GM21360 (cell line): ENCODE results near the gene ASB10.

Experiments used
- ATAC-seq: cut with Tn5 transposase; IDR thresholded peaks from one replicate; pipeline ENCODE4 v1.9.1; 2021; ENCODE audit warnings: mild to moderate bottlenecking, moderate library complexity; ENCODE audit not compliant: unreplicated experiment

ASB10 gene

GRCh38 chr7:151137791-151138152 lies 49.3 kb downstream of the ASB10 start:
- ATAC-seq: no peak

GRCh38 chr7:151137076-151137675 lies 49.9 kb downstream of the ASB10 start:
- no peak for ATAC-seq

GRCh38 chr7:151135866-151136843 lies 50.9 kb downstream of the ASB10 start:
- ATAC-seq: no peak

- ATAC-seq: no peak
These were observed 51.6 kb downstream of the ASB10 start for GRCh38 chr7:151135525-151135845.

- no peak for ATAC-seq
These were observed 52.1 kb downstream of the ASB10 start for GRCh38 chr7:151134743-151135524.

DNA sequence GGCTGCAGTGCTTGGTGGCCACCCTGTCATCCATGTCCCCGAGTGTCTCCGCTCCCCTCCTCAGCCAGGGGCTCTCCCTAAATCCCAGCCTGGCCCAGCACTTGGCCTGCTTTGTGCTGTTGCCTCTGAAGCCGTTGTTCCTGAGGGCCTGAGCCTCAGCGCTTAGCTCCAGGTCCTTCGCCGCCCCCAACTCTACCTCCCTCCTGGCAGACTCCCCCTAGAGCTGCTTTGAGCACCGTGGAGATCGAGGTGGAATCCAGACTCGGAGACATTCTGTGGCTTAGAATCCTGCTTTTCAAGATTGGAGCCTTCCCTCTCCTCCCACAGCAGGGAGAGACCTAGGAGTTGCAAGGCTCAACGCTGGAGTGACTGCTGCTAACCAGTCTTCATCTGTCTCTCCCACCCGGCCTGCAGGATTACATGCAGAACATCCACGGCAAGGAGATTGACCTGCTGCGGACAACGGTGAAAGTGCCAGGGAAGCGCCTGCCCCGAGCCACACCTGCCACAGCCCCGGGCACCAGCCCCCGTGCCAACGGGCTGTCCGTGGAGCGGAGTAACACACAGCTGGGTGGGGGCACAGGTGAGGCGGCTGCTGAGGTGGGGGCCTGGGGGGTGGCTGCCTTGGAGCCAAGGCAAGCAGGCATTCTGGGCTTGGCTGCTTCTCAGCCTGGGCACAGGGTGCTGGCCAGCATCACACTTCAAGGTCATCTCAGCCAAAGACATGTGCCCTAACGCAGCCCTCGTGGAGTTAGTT lies 52.9 kb downstream of the ASB10 start:
- ATAC-seq: no peak

DNA sequence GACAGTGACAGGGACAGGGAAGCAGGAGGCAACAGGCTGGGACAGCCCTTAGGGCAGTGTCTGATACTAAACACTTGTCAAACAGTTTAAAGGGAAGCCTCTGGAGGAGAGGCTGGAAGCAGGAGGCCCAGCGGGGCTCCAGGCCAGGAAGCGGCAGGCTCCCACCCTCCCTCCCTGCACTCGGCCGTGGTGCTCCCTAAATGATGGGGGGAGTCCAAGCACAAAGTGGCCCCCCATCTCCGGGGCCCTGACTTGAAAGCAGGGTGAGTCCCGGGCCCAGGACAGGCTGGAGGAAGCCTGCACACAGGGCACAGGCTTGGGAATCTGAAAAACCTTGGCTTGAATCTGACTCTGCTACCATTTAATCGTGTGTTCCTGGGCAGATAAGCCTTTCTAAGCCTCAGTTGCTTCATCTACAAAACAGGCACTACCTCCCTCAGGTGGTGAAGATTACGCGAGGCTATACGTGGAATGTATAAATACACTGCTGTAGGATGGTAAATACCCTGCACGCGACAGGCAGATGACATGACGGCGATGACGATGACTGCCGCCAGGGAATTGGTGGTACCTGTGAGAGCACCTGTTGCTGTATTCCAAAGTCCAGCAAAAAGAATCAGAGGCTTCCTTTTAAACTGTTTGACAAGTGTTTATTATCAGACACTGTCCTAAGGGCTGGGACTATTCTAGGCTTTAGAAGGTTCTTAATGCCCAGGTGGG lies 53.6 kb downstream of the ASB10 start:
- no peak for ATAC-seq

DNA sequence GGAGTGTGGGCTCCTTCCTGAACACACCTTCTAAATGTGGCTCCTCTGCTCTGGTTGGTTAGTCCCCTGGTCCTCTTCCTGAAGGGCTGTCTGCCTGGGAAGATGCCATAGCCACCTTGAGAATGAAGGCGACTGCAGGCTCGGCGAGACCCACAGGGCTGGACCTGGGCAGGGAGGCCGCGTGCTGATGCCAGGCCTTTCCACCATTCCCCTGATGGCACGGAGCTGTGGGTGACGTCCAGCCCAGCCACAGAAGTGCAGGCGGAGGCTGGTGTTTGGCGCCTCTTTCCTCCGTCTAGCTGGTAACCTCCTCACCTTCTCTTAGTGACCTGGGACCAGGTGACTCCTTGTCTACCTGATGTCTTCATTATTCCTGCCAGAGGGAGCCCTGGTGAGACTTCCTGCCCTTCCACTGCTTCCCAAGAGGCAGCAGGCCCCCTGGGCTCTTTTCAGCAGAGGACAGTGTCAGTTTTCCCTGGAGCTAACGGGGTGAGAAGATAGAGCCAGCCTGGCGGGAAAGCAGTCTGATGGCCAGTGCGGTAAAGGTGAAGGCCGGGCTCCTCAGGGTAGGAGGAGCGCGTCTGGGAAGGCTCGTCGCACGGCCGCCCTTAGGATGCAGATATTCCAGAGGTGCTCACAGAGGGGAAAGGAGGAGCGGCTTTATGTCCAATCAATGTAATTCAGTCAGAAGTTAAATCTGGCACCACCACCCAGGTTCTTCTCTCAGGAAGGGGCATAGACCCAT lies 54.4 kb downstream of the ASB10 start:
- no peak for ATAC-seq

GRCh38 chr7:151131592-151132293 lies 55.3 kb downstream of the ASB10 start:
- no peak for ATAC-seq

- ATAC-seq: no peak
These were observed 55.8 kb downstream of the ASB10 start for GRCh38 chr7:151131224-151131591.

DNA sequence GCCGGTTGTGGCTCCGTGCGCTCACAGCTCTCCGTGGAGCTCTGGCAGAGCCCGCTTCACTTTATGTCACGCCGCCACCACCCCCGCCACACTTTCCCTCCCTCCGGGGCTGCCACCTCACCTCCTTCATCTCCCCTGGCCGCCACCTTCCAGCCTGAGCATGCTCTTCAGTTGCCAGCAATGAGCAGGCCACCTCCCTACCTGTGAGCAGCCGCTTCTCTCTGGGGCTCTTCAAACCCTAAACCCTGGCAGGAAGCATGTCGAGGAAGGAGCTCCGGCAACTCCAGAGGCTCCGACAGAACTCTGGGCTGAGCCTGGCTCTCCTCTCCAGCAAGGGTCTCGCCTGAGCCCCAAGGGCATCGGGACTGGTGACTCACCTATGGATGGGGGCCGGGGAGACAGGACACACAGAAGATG lies 56.3 kb downstream of the ASB10 start:
- no peak for ATAC-seq

GRCh38 chr7:151129960-151130591 lies 57.0 kb downstream of the ASB10 start:
- ATAC-seq: no peak

GRCh38 chr7:151129117-151129959 lies 57.7 kb downstream of the ASB10 start:
- no peak for ATAC-seq

DNA sequence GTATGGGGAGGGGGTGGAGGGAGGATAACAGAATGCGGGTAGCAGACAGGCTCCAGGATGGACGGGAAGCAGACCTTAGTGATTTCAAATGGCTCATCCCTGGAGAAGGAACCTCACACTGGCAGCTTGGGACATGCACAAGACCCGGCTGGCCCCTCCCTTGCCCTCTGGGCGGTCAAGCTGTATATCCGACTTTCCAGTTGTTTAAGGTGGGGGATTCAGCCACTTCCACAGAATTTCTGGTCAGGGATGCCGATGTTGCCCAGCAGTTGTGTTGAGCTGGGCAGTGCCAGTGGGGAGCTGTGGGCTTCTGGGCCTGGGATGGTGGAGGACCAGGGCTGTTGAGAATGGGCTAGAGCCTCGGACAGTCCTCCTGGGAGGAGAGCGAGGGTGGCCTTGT lies 58.3 kb downstream of the ASB10 start:
- ATAC-seq: no peak

- no peak for ATAC-seq
These were observed 58.9 kb downstream of the ASB10 start for GRCh38 chr7:151128144-151128543.

GRCh38 chr7:151126491-151127137 lies 60.4 kb downstream of the ASB10 start:
- no peak for ATAC-seq

- no peak for ATAC-seq
These were observed 61.1 kb downstream of the ASB10 start for GRCh38 chr7:151125846-151126481.
